OCI-LY7 (cell line): ENCODE data around the gene RPL37. TPM values are rescaled to one million over a fixed set of nuclear protein-coding genes. Genes with fewer than 3 reads are reported as not detected.

ENCODE experiments used
- BruUV-seq: library from RNA; stranded (reverse); fragments of 400-500 nt; replicated peaks from 2 replicates; lab custom pipeline; 2021; lab: Mats Ljungman, UMichigan
- CTCF ChIA-PET: fragments of 300-600 bp; sonication (Branson Sonifier 250); formaldehyde crosslinking; loops from one replicate; lab custom pipeline; 2022; ENCODE audit warnings: antibody characterized with exemption; ENCODE audit not compliant: unreplicated experiment; lab: Charles Lee
- POLR2A ChIA-PET: fragments of 300-600 bp; sonication (Branson Sonifier 250); formaldehyde crosslinking; loops from one replicate; lab custom pipeline; 2022; ENCODE audit warnings: antibody characterized with exemption; lab: Charles Lee
- DNase-seq: peaks from one replicate; pipeline ENCODE4 v3.0.0-alpha.2; 2015; ENCODE audit warnings: low spot score
- H2AFZ ChIP-seq: fragments of 200-600 bp; sonication (generic), shearing (Covaris generic); 2 replicates; pipeline ENCODE4 v1.6.1; 2014; ENCODE audit warnings: mild to moderate bottlenecking, antibody characterized with exemption, low read length, moderate library complexity
- H3K27ac ChIP-seq: fragments of 200-600 bp; sonication (generic); 2 replicates; pipeline ENCODE4 v1.5.1; 2014; ENCODE audit warnings: mixed run types, low read depth, mild to moderate bottlenecking, moderate library complexity, low read length, inconsistent platforms; ENCODE audit not compliant: poor library complexity, severe bottlenecking
- H3K36me3 ChIP-seq: fragments of 200-600 bp; sonication (generic); 2 replicates; pipeline ENCODE4 v1.6.1; 2014; ENCODE audit warnings: mild to moderate bottlenecking, antibody characterized with exemption, low read length, moderate library complexity, mixed read lengths; ENCODE audit not compliant: insufficient read depth
- H3K4me1 ChIP-seq: fragments of 200-600 bp; sonication (generic); 2 replicates; pipeline ENCODE4 v1.5.1; 2014; ENCODE audit warnings: mild to moderate bottlenecking, low read length; ENCODE audit not compliant: insufficient read depth, poor library complexity, severe bottlenecking
- H3K4me2 ChIP-seq: fragments of 200-600 bp; sonication (generic); 2 replicates; pipeline ENCODE4 v1.6.1; 2014; ENCODE audit warnings: mild to moderate bottlenecking, low read length
- H3K4me3 ChIP-seq: fragments of 200-600 bp; sonication (generic); 2 replicates; pipeline ENCODE4 v1.5.1; 2014; ENCODE audit warnings: mild to moderate bottlenecking, low read depth, low read length; ENCODE audit not compliant: poor library complexity, severe bottlenecking
- H3K79me2 ChIP-seq: fragments of 200-600 bp; sonication (generic); 2 replicates; pipeline ENCODE4 v1.6.1; 2016; ENCODE audit warnings: low read depth, mild to moderate bottlenecking, low read length, moderate library complexity, mixed read lengths; ENCODE audit not compliant: insufficient read depth
- H3K9me2 ChIP-seq: fragments of 200-600 bp; sonication (generic); 2 replicates; pipeline ENCODE4 v1.6.1; 2016; ENCODE audit warnings: mild to moderate bottlenecking, low read length, mixed read lengths; ENCODE audit not compliant: insufficient read depth
- H3K9me3 ChIP-seq: fragments of 200-600 bp; sonication (generic); 2 replicates; pipeline ENCODE4 v1.6.1; 2014; ENCODE audit warnings: mild to moderate bottlenecking, mixed run types, low read length, mixed read lengths
- H4K20me1 ChIP-seq: fragments of 200-600 bp; sonication (generic); 2 replicates; pipeline ENCODE4 v1.6.1; 2014; ENCODE audit warnings: mild to moderate bottlenecking, antibody characterized with exemption, low read length, moderate library complexity, mixed read lengths; ENCODE audit not compliant: insufficient read depth
- CTCF ChIP-seq: fragments of 200-600 bp; sonication (generic); conservative IDR thresholded peaks from 2 replicates; pipeline ENCODE4 v1.5.1; 2014; ENCODE audit warnings: mild to moderate bottlenecking, antibody characterized with exemption, low read length, moderate library complexity, mixed read lengths
- EZH2phosphoT487 ChIP-seq: fragments of 200-600 bp; sonication (generic); IDR thresholded peaks from 2 replicates; pipeline ENCODE4 v1.6.1; 2018; ENCODE audit warnings: low read depth, borderline replicate concordance, mild to moderate bottlenecking, mixed run types, antibody characterized with exemption, low read length, moderate library complexity, mixed read lengths
- intact Hi-C: fragments of 100-400 bp; cut with micrococcal nuclease; formaldehyde crosslinking; loops from one replicate; pipeline ENCODE4 v1.10.0; 2022; ENCODE audit not compliant: unreplicated experiment
- total RNA-seq, 2 experiments: library from RNA; depleted of rRNA in 1 of 2; stranded (reverse); fragments of >200 nt in 1 of 2; shearing (Covaris generic) in 1 of 2; gene quantifications; 2 replicates each; pipeline ENCODE4 v1.2.3, GENCODE V29; 2014 to 2022

RPL37 gene
- total RNA-seq, 2 experiments from 2014 or later = 1,905 to 2,779 TPM

- POLR2A ChIA-PET = interaction anchor here (0.6 to 1.6 kb wide), 4 partner anchors 11 to 55 kb away, joined by 3 read pairs; no protein-coding TSS in a partner anchor
- Histone ChIP-seq H3K27ac (peak overlapping the region; percentile 10), H4K20me1 (peaks cover 70% of the 10 kb centered on the region), H3K9me3 (no peaks in the 10 kb centered on the region), H3K4me3 (no peak overlapping the region), H3K79me2 (peaks cover 61% of the 10 kb centered on the region), H3K36me3 (peaks cover 84% of the 10 kb centered on the region), H3K4me2 (peak overlapping the region; percentile 95), H3K4me1 (peaks cover 33% of the 10 kb centered on the region), H3K9me2 (no peaks in the 10 kb centered on the region), H2AFZ (no peak overlapping the region)
- no TSS peak for BruUV-seq
- TF ChIP-seq CTCF = no peak
- no peak for TF ChIP-seq EZH2phosphoT487
- CTCF ChIA-PET = no interaction called here
- DNase-seq = no peak
- intact Hi-C loops = loop anchor here (10.0 kb wide), 1 partner anchor 347 kb away; no protein-coding TSS in a partner anchor
These were observed 3.4 kb downstream of the RPL37 start for GRCh38 chr5:40831346-40832210.

GRCh38 chr5:40829748-40830533 lies 5.1 kb downstream of the RPL37 start:
- POLR2A ChIA-PET = interaction anchor here (1.2 kb wide), 1 partner anchor 18 kb away, joined by 3 read pairs; no protein-coding TSS in a partner anchor
- Histone ChIP-seq H3K36me3 (peaks cover 100% of the 10 kb centered on the region), H2AFZ (no peak overlapping the region), H4K20me1 (peaks cover 72% of the 10 kb centered on the region), H3K4me3 (no peak overlapping the region), H3K27ac (no peak overlapping the region), H3K4me2 (no peak overlapping the region), H3K9me3 (no peaks in the 10 kb centered on the region), H3K79me2 (peaks cover 54% of the 10 kb centered on the region), H3K9me2 (no peaks in the 10 kb centered on the region), H3K4me1 (peaks cover 23% of the 10 kb centered on the region)
- intact Hi-C loops = loop anchor here (10.0 kb wide), 1 partner anchor 345 kb away; no protein-coding TSS in a partner anchor
- TF ChIP-seq EZH2phosphoT487 (no peak), CTCF (no peak)
- DNase-seq = no peak
- CTCF ChIA-PET = no interaction called here
- BruUV-seq = no TSS peak
